ENCODE data around the gene TRAF3.

- no peak for TF ChIP-seq SIN3A (IDR thresholded peaks at IDR 0.05; ENCODE audit: borderline replicate concordance, insufficient read depth, low read depth, low read length)
- no peak for TF ChIP-seq CTCF (IDR thresholded peaks at IDR 0.05)
- no peak for TF ChIP-seq REST (IDR thresholded peaks at IDR 0.05; ENCODE audit: insufficient read depth in 1 of 2, low read depth in 2 of 2, low read length in 1 of 2)
These were observed 28.4 kb upstream of the TRAF3 start for GRCh38 chr14:102748806-102749205.

All from Panc1 (cell line).